OCI-LY7 (cell line): Measurements from ENCODE around the gene RBM33.

Experiments
- EZH2phosphoT487 ChIP-seq: fragments of 200-600 bp; sonication (generic); IDR thresholded peaks from 2 replicates; pipeline ENCODE4 v1.6.1; 2018; ENCODE audit warnings: low read depth, borderline replicate concordance, mild to moderate bottlenecking, mixed run types, antibody characterized with exemption, low read length, moderate library complexity, mixed read lengths
- TF ChIP-seq, protein P1 (sequence below): fragments of 200-600 bp; sonication (generic); conservative IDR thresholded peaks from 2 replicates; pipeline ENCODE4 v1.5.1; 2014; ENCODE audit warnings: mild to moderate bottlenecking, antibody characterized with exemption, low read length, moderate library complexity, mixed read lengths

DNA sequence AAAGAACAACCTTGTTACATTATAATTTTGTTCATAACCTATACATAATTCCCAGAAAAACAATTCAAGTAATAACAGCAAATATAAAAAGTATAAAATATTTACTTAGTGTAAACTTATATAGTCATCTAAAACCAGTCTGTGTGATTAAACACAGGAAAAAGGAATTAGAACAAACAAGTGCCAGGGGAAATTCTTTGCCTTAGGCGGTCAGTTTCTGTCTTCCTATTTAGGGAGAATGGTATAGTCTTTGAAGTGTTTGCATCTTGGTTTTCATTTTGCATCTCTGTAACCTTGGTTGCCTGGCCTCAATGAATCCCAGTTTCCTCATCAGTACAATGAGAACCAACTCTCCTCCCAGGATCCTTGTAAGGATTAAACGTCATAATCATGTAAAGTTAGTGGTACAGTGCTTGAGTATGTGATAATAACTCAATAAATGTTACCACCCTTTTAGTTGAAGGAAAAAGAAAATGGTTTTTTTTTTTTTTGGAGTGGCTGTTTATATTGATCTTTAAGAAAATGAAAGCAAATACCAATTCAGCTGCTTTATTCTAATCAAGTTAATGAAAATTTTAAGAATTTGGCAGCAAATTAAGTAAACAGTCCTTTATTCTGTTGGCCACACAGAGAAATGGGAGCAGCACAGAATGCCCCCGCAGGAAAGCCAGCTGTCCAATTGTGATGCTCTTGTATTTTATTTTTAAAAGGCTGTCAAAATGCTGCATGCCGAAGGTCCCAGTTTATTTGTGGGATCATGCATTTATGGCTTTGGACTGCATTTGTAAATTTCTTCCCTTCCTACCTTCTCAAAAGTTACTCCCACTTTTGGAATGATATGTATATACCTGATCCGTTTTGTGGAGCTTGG lies 106.0 kb downstream of the RBM33 start:
- no peak for TF ChIP-seq EZH2phosphoT487
- TF ChIP-seq, protein P1, sequence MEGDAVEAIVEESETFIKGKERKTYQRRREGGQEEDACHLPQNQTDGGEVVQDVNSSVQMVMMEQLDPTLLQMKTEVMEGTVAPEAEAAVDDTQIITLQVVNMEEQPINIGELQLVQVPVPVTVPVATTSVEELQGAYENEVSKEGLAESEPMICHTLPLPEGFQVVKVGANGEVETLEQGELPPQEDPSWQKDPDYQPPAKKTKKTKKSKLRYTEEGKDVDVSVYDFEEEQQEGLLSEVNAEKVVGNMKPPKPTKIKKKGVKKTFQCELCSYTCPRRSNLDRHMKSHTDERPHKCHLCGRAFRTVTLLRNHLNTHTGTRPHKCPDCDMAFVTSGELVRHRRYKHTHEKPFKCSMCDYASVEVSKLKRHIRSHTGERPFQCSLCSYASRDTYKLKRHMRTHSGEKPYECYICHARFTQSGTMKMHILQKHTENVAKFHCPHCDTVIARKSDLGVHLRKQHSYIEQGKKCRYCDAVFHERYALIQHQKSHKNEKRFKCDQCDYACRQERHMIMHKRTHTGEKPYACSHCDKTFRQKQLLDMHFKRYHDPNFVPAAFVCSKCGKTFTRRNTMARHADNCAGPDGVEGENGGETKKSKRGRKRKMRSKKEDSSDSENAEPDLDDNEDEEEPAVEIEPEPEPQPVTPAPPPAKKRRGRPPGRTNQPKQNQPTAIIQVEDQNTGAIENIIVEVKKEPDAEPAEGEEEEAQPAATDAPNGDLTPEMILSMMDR: no peak
